H1 (cell line): ENCODE measurements around the gene ZNF524. TPM values are rescaled to one million over a fixed set of nuclear protein-coding genes. Genes with fewer than 3 reads are reported as not detected.

Source experiments
- CTCF ChIA-PET: fragments of 300-600 bp; sonication (Branson Sonifier 250); formaldehyde crosslinking; loops from one replicate; lab custom pipeline; 2021; ENCODE audit not compliant: partially characterized antibody; lab: Charles Lee
- POLR2A ChIA-PET: fragments of 300-600 bp; sonication (Branson Sonifier 250); formaldehyde crosslinking; loops from one replicate; lab custom pipeline; 2021; ENCODE audit warnings: inconsistent platforms; ENCODE audit not compliant: partially characterized antibody; lab: Charles Lee
- DNase-seq, 2 experiments: peaks; one replicate each; pipeline versions ENCODE4 v3.0.0 to v3.0.0-alpha.2; 2010 to 2022; ENCODE audit warnings: low spot score in 2 of 2, low read depth in 1 of 2, mixed read lengths in 1 of 2
- FAIRE-seq: peaks from 2 replicates; lab custom pipeline; 2011; peaks lifted over from hg19 to GRCh38; lab: Jason Lieb, UNC
- H2AFZ ChIP-seq: 2 replicates; pipeline ENCODE4 v1.8.1; 2012; ENCODE audit warnings: low read length, inconsistent platforms
- H2AK5ac ChIP-seq: 2 replicates; pipeline ENCODE4 v1.6.1; 2013; ENCODE audit warnings: low read depth, low read length
- H2BK120ac ChIP-seq: replicated peaks from 2 replicates; pipeline ENCODE3; 2013; ENCODE audit warnings: low read depth, low read length, inconsistent platforms
- H2BK12ac ChIP-seq: 2 replicates; pipeline ENCODE4 v1.6.1; 2013; ENCODE audit warnings: low read depth, low read length
- H2BK15ac ChIP-seq: 2 replicates; pipeline ENCODE4 v1.6.1; 2013; ENCODE audit warnings: low read length
- H2BK20ac ChIP-seq: 2 replicates; pipeline ENCODE4 v1.6.1; 2013; ENCODE audit warnings: low read length
- H2BK5ac ChIP-seq: 2 replicates; pipeline ENCODE4 v1.6.1; 2013; ENCODE audit warnings: low read depth, low read length
- H3K14ac ChIP-seq: 2 replicates; pipeline ENCODE4 v1.6.1; 2013; ENCODE audit warnings: inconsistent platforms; ENCODE audit not compliant: insufficient read length
- H3K18ac ChIP-seq: 2 replicates; pipeline ENCODE4 v1.6.1; 2013; ENCODE audit warnings: low read length; ENCODE audit errors: extremely low read depth
- H3K23ac ChIP-seq: 2 replicates; pipeline ENCODE4 v1.6.1; 2013; ENCODE audit warnings: inconsistent platforms; ENCODE audit not compliant: insufficient read length
- H3K23me2 ChIP-seq: 2 replicates; pipeline ENCODE4 v1.6.1; 2013; ENCODE audit warnings: low read depth, low read length
- H3K27ac ChIP-seq: 2 replicates; pipeline ENCODE4 v1.6.1; 2011; ENCODE audit warnings: low read depth, low read length, inconsistent platforms
- H3K27me3 ChIP-seq, 4 experiments: replicated peaks in 1 of 4; 1 replicate in 1 of 4; 2 replicates in 3 of 4; pipeline versions ENCODE4 v1.6.1 to v1.8.1; 2011 to 2013; ENCODE audit warnings: low read length in 3 of 4, mild to moderate bottlenecking in 3 of 4, inconsistent platforms in 2 of 4, mixed read lengths in 2 of 4, moderate library complexity in 1 of 4; ENCODE audit not compliant: control insufficient read depth in 3 of 4, insufficient read depth in 3 of 4; ENCODE audit errors: extremely low read depth in 1 of 4
- H3K36me3 ChIP-seq, 4 experiments: 2 replicates each; pipeline versions ENCODE4 v1.6.1 to v1.8.1; 2011 to 2013; ENCODE audit warnings: mild to moderate bottlenecking in 4 of 4, low read length in 3 of 4, moderate library complexity in 2 of 4, control low read depth in 1 of 4, inconsistent platforms in 1 of 4; ENCODE audit not compliant: insufficient read depth in 4 of 4, control insufficient read depth in 2 of 4
- H3K4ac ChIP-seq: replicated peaks from 2 replicates; pipeline ENCODE3; 2013; ENCODE audit warnings: low read length, low read depth, mixed read lengths, inconsistent platforms; ENCODE audit not compliant: insufficient read length
- H3K4me1 ChIP-seq, 4 experiments: replicated peaks in 1 of 4; 1 replicate in 1 of 4; 2 replicates in 3 of 4; pipeline versions ENCODE4 v1.6.1 to v1.8.1; 2011 to 2013; ENCODE audit warnings: low read length in 3 of 4, inconsistent platforms in 2 of 4, mixed read lengths in 1 of 4; ENCODE audit not compliant: insufficient read depth in 4 of 4, control insufficient read depth in 3 of 4
- H3K4me2 ChIP-seq, 2 experiments: 2 replicates each; pipeline versions ENCODE4 v1.6.1 to v1.8.1; 2011 to 2013; ENCODE audit warnings: low read depth in 2 of 2, low read length in 2 of 2, control low read depth in 1 of 2, inconsistent platforms in 1 of 2, mild to moderate bottlenecking in 1 of 2; ENCODE audit not compliant: insufficient read depth in 1 of 2
- H3K4me3 ChIP-seq, 4 experiments: fragments of 200-600, 300-600 bp in 1 of 4; sonication (generic), shearing (Covaris generic), sonication (Bioruptor Twin) in 1 of 4; 2 replicates each; pipeline versions ENCODE4 v1.5.1 to v1.8.1; 2011 to 2016; ENCODE audit warnings: low read length in 4 of 4, low read depth in 3 of 4, control low read depth in 2 of 4, inconsistent platforms in 2 of 4, mild to moderate bottlenecking in 2 of 4, mixed read lengths in 1 of 4, moderate library complexity in 1 of 4; ENCODE audit not compliant: insufficient read depth in 2 of 4; ENCODE audit errors: extremely low read depth in 1 of 4
- H3K56ac ChIP-seq: replicated peaks from 2 replicates; pipeline ENCODE3; 2013; ENCODE audit warnings: low read depth, mild to moderate bottlenecking, mixed read lengths, low read length, inconsistent platforms; ENCODE audit not compliant: insufficient read length
- H3K79me1 ChIP-seq: 2 replicates; pipeline ENCODE4 v1.6.1; 2013; ENCODE audit warnings: low read depth, low read length, control low read depth
- H3K79me2 ChIP-seq, 2 experiments: 2 replicates each; pipeline versions ENCODE4 v1.6.1 to v1.8.1; 2012 to 2013; ENCODE audit warnings: low read length in 2 of 2, mild to moderate bottlenecking in 2 of 2, inconsistent platforms in 1 of 2; ENCODE audit not compliant: insufficient read depth in 2 of 2, control insufficient read depth in 1 of 2
- H3K9ac ChIP-seq, 4 experiments: replicated peaks in 1 of 4; 1 replicate in 1 of 4; 2 replicates in 3 of 4; pipeline versions ENCODE4 v1.6.1 to v1.8.1; 2011 to 2013; ENCODE audit warnings: low read depth in 3 of 4, low read length in 3 of 4, control low read depth in 2 of 4, mild to moderate bottlenecking in 2 of 4, moderate library complexity in 2 of 4, inconsistent platforms in 1 of 4; ENCODE audit errors: extremely low read depth in 1 of 4
- H3K9me3 ChIP-seq, 2 experiments: 2 replicates each; pipeline versions ENCODE4 v1.6.1 to v1.8.1; 2012 to 2013; ENCODE audit warnings: mild to moderate bottlenecking in 2 of 2, moderate library complexity in 2 of 2, control low read depth in 1 of 2, inconsistent platforms in 1 of 2, low read depth in 1 of 2, low read length in 1 of 2, mixed read lengths in 1 of 2; ENCODE audit not compliant: insufficient read depth in 2 of 2
- H4K20me1 ChIP-seq, 2 experiments: replicated peaks in 1 of 2; 2 replicates each; pipeline versions ENCODE3 to v1.8.1; 2011 to 2013; ENCODE audit warnings: inconsistent platforms in 2 of 2, low read length in 2 of 2, mild to moderate bottlenecking in 1 of 2; ENCODE audit not compliant: insufficient read depth in 2 of 2, control insufficient read depth in 1 of 2
- H4K5ac ChIP-seq: 2 replicates; pipeline ENCODE4 v1.6.1; 2013; ENCODE audit warnings: low read length, low read depth, mixed read lengths, inconsistent platforms; ENCODE audit not compliant: insufficient read length
- H4K8ac ChIP-seq: 2 replicates; pipeline ENCODE4 v1.8.0; 2013; ENCODE audit warnings: mild to moderate bottlenecking, moderate library complexity, low read length, inconsistent platforms; ENCODE audit not compliant: insufficient read depth; ENCODE audit errors: extremely low read depth
- H4K91ac ChIP-seq: replicated peaks from 2 replicates; pipeline ENCODE3; 2013; ENCODE audit warnings: low read length, mixed read lengths, inconsistent platforms; ENCODE audit not compliant: insufficient read length
- ASH2L ChIP-seq: fragments of 200-600, 300-600 bp; sonication (generic); IDR thresholded peaks from one replicate; pipeline ENCODE4 v1.7.1; 2017; ENCODE audit warnings: low read length
- BRCA1 ChIP-seq: IDR thresholded peaks from 2 replicates; pipeline ENCODE4 v1.6.1; 2012; ENCODE audit warnings: low read depth, low read length, improper control_type of control experiment
- CTBP2 ChIP-seq: IDR thresholded peaks from 2 replicates; pipeline ENCODE4 v1.7.0; 2011; ENCODE audit warnings: borderline replicate concordance, mild to moderate bottlenecking, moderate library complexity, mixed read lengths, low read length; ENCODE audit not compliant: insufficient read depth, insufficient read length
- JUND ChIP-seq: IDR thresholded peaks from 2 replicates; pipeline ENCODE4 v1.6.1; 2011; ENCODE audit warnings: mild to moderate bottlenecking, improper control_type of control experiment, low read length
- RNF2 ChIP-seq: fragments of 200-900, 300-1000 bp; sonication (generic); IDR thresholded peaks from 2 replicates; pipeline ENCODE4 v1.7.1; 2016; ENCODE audit warnings: borderline replicate concordance, low read depth, mild to moderate bottlenecking, antibody characterized with exemption, low read length; ENCODE audit not compliant: poor library complexity, severe bottlenecking; ENCODE audit errors: missing control alignments
- SIX5 ChIP-seq: IDR thresholded peaks from 2 replicates; pipeline ENCODE4 v1.6.1; 2011; ENCODE audit warnings: mild to moderate bottlenecking, low read depth, low read length
- TAF1 ChIP-seq: IDR thresholded peaks from 2 replicates; pipeline ENCODE4 v1.6.1; 2011; ENCODE audit warnings: mild to moderate bottlenecking, low read depth, low read length
- WGBS, 2 experiments: shearing (Covaris generic) in 1 of 2; methylation state at CpG; one replicate each; pipeline versions ENCODE4 v1.1.6 to v1.1.7; 2013 to 2015; ENCODE audit warnings: low lambda C conversion rate in 2 of 2, mixed read lengths in 2 of 2, inconsistent platforms in 1 of 2, low coverage in 1 of 2, missing lambda C conversion rate in 1 of 2; ENCODE audit not compliant: insufficient replicate concordance in 2 of 2, insufficient coverage in 1 of 2, insufficient read length in 1 of 2; ENCODE audit errors: extremely low coverage in 1 of 2, missing lambda C conversion rate in 1 of 2; 5-methylcytosine and 5-hydroxymethylcytosine counted together
- polyA plus RNA-seq, 7 experiments: library from polyadenylated mRNA; depleted of rRNA in 3 of 7; stranded (reverse) in 5 of 7; unstranded in 2 of 7; fragments of >200 nt in 5 of 7; fragments of 200-250 nt in 2 of 7; gene quantifications; 1 replicate in 5 of 7; 2 replicates in 1 of 7; 4 replicates in 1 of 7; pipeline versions ENCODE4 v1.2.1 to v1.2.3, GENCODE V29; 2011 to 2013; ENCODE audit warnings: missing spikeins in 2 of 7, mixed read lengths in 2 of 7
- total RNA-seq: library from RNA; stranded (reverse); fragmentation: NEBNext Ultra II Directional; extraction: Animal tissue kit (Norgen Biotek cat#: 25700); gene quantifications from 2 replicates; pipeline ENCODE4 v1.2.1, GENCODE V29; 2021

Gene ZNF524
- total and polyA plus RNA-seq, 2 of the 8 experiments (the other 6 are each of a cell fraction or from before 2014, with no cell fraction given) = 4.4 to 4.7 TPM

- Histone ChIP-seq H2AK5ac (no peak overlapping the region), H2AFZ (no peak overlapping the region), H2BK120ac (no peak overlapping the region), H3K27me3 (no peaks in the 10 kb centered on the region), H2BK12ac (no peak overlapping the region), H3K4ac (no peak overlapping the region), H3K9me3 (no peaks in the 10 kb centered on the region), H2BK15ac (no peak overlapping the region), H3K4me3 (no peak overlapping the region), H2BK5ac (no peak overlapping the region), H3K79me1 (peaks cover 11% of the 10 kb centered on the region), H3K9ac (no peak overlapping the region), H3K36me3 (peaks cover 7 to 13% (median 11%) of the 10 kb centered on the region in 4 experiments), H3K56ac (no peak overlapping the region), H3K14ac (no peak overlapping the region), H2BK20ac (no peak overlapping the region), H4K91ac (no peak overlapping the region), H4K8ac (no peak overlapping the region), H3K18ac (no peak overlapping the region), H3K79me2 (peaks cover 4 to 21% of the 10 kb centered on the region in 2 experiments; a peak in 3 of 4 replicates), H3K4me2 (no peak overlapping the region; a peak in 1 of 4 replicates), H3K4me1 (peaks cover 0 to 18% (median 10%) of the 10 kb centered on the region in 4 experiments; a peak in 6 of 7 replicates), H3K23me2 (peaks cover 35% of the 10 kb centered on the region), H3K27ac (no peak overlapping the region), H4K20me1 (peaks cover 0 to 4% of the 10 kb centered on the region in 2 experiments), H4K5ac (no peak overlapping the region), H3K23ac (no peak overlapping the region)
- ChIA-PET POLR2A (interaction anchor here (0.7 to 9.2 kb wide), 6 partner anchors 11 to 240 kb away, joined by 3 to 96 read pairs (median 3); partner anchors contain the start of genes FIZ1 and ZNF784), CTCF (interaction anchor here (4.0 to 6.9 kb wide), 3 partner anchors 7 to 14 kb away, joined by 18 to 56 read pairs (median 30); no protein-coding TSS in a partner anchor)
- WGBS, 2 experiments = 88% methylated on average over 5 of the region's 5 CpGs; no CpG with 5 or more reads in 1 of the 2 experiments
- FAIRE-seq = no peak
- no peak for DNase-seq
- no peak for TF ChIP-seq RNF2
- no peak for TF ChIP-seq TAF1
- TF ChIP-seq ASH2L = no peak
- TF ChIP-seq CTBP2 = no peak
- no peak for TF ChIP-seq BRCA1
- TF ChIP-seq SIX5 = no peak
- TF ChIP-seq JUND = no peak
Observed at GRCh38 chr19:55645512-55645881, 45.4 kb downstream of the ZNF524 start.
